Panc1 (cell line): ENCODE data around the gene ST3GAL6. TPM values are rescaled to one million over a fixed set of nuclear protein-coding genes. Genes with fewer than 3 reads are reported as not detected.

Experiments used
- ATAC-seq: fragments of 200-7000 bp; cut with Tn5 transposase; 2 replicates; pipeline ENCODE4 v1.9.1; 2020; ENCODE audit warnings: mild to moderate bottlenecking, moderate library complexity
- Bru-seq: library from RNA; stranded (reverse); fragments of 400-500 nt; gene quantifications from one replicate; lab custom pipeline; 2021; lab: Mats Ljungman, UMichigan
- BruChase-seq, 2 experiments: library from RNA; stranded (reverse); fragments of 400-500 nt; gene quantifications; one replicate each; lab custom pipeline; 2021; lab: Mats Ljungman, UMichigan
- BruUV-seq: library from RNA; stranded (reverse); fragments of 400-500 nt; replicated peaks from 2 replicates; lab custom pipeline; 2021; lab: Mats Ljungman, UMichigan
- CTCF ChIA-PET: fragments of 300-600 bp; sonication (Branson Sonifier 250); formaldehyde crosslinking; loops from one replicate; lab custom pipeline; 2022; ENCODE audit warnings: antibody characterized with exemption; lab: Charles Lee
- POLR2A ChIA-PET: fragments of 300-600 bp; sonication (Branson Sonifier 250); formaldehyde crosslinking; loops from one replicate; lab custom pipeline; 2022; ENCODE audit warnings: antibody characterized with exemption; lab: Charles Lee
- DNase-seq: peaks from one replicate; pipeline ENCODE4 v3.0.0-alpha.2; 2010; ENCODE audit warnings: low read depth, low spot score
- H3K27ac ChIP-seq: 2 replicates; pipeline ENCODE4 v1.5.1; 2011; ENCODE audit warnings: mild to moderate bottlenecking, low read length, inconsistent platforms
- H3K27me3 ChIP-seq: fragments of 200-500 bp; sonication (Bioruptor generic); 2 replicates; pipeline ENCODE4 v1.6.0; 2014; ENCODE audit warnings: low read length, inconsistent platforms; ENCODE audit not compliant: control insufficient read depth, insufficient read depth
- H3K36me3 ChIP-seq: fragments of 200-500 bp; sonication (Bioruptor generic); 2 replicates; pipeline ENCODE4 v1.5.1; 2014; ENCODE audit warnings: inconsistent platforms, mild to moderate bottlenecking, low read length, moderate library complexity; ENCODE audit not compliant: control insufficient read depth, insufficient read depth
- H3K4me1 ChIP-seq: 2 replicates; pipeline ENCODE4 v1.5.1; 2011; ENCODE audit warnings: inconsistent platforms, mild to moderate bottlenecking, low read length, moderate library complexity; ENCODE audit not compliant: control insufficient read depth, insufficient read depth
- H3K4me3 ChIP-seq, 2 experiments: 2 replicates each; pipeline ENCODE4 v1.5.1; 2011 to 2012; ENCODE audit warnings: low read depth in 2 of 2, low read length in 2 of 2, mild to moderate bottlenecking in 2 of 2, inconsistent platforms in 1 of 2, moderate library complexity in 1 of 2
- H3K9me3 ChIP-seq: fragments of 200-500 bp; sonication (Bioruptor generic); 2 replicates; pipeline ENCODE4 v1.5.1; 2014; ENCODE audit warnings: low read depth, mild to moderate bottlenecking, inconsistent platforms, low read length, moderate library complexity; ENCODE audit not compliant: control insufficient read depth, insufficient read depth
- POLR2AphosphoS5 ChIP-seq: IDR thresholded peaks from 2 replicates; pipeline ENCODE4 v1.6.1; 2012; ENCODE audit warnings: mild to moderate bottlenecking, low read depth, low read length, moderate library complexity
- SIN3A ChIP-seq: IDR thresholded peaks from 2 replicates; pipeline ENCODE4 v1.6.1; 2012; ENCODE audit warnings: low read depth, mild to moderate bottlenecking, low read length, moderate library complexity, borderline replicate concordance; ENCODE audit not compliant: insufficient read depth
- TCF7L2 ChIP-seq: IDR thresholded peaks from 2 replicates; pipeline ENCODE4 v1.6.1; 2011; ENCODE audit warnings: mild to moderate bottlenecking, low read depth, low read length, inconsistent platforms
- in situ Hi-C: cut with HindIII; loops from 2 replicates; pipeline ENCODE4 v1.10.0; 2016; ENCODE audit warnings: low sequenced_read_pairs, low pct_unique_long_range_greater_than_20kb
- intact Hi-C: fragments of 100-400 bp; cut with micrococcal nuclease; formaldehyde crosslinking; loops from one replicate; pipeline ENCODE4 v1.10.0; 2022; ENCODE audit not compliant: unreplicated experiment
- long read RNA-seq: library from polyadenylated mRNA; unstranded; transcript quantifications from one replicate; pipeline ENCODE4 v2.0.0, GENCODE V29; 2021; ENCODE audit not compliant: unreplicated experiment
- polyA plus RNA-seq: library from polyadenylated mRNA; unstranded; fragments of >200 nt; gene quantifications from one replicate; pipeline ENCODE4 v1.2.1, GENCODE V29; 2012; ENCODE audit warnings: missing spikeins; ENCODE audit not compliant: insufficient read length
- total RNA-seq: library from RNA; stranded (reverse); gene quantifications from one replicate; pipeline ENCODE4 v1.2.1, GENCODE V29; 2021; ENCODE audit not compliant: unreplicated experiment
- TF ChIP-seq, protein P1 (sequence below), 2 experiments: IDR thresholded peaks; 2 replicates each; pipeline ENCODE4 v1.6.1; 2011 to 2012; ENCODE audit warnings: low read depth in 2 of 2, control low read depth in 1 of 2, low read length in 1 of 2, mild to moderate bottlenecking in 1 of 2, moderate library complexity in 1 of 2; ENCODE audit not compliant: insufficient read depth in 1 of 2
- TF ChIP-seq, protein P2 (sequence below): fragments of 450-650 bp; IDR thresholded peaks from 2 replicates; pipeline ENCODE4 v1.5.1; 2017; ENCODE audit warnings: mild to moderate bottlenecking

Gene ST3GAL6, protein sequence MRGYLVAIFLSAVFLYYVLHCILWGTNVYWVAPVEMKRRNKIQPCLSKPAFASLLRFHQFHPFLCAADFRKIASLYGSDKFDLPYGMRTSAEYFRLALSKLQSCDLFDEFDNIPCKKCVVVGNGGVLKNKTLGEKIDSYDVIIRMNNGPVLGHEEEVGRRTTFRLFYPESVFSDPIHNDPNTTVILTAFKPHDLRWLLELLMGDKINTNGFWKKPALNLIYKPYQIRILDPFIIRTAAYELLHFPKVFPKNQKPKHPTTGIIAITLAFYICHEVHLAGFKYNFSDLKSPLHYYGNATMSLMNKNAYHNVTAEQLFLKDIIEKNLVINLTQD
- 0.15 TPM for total RNA-seq
- not detected for polyA plus RNA-seq
- percentile 20 among the genes with signal in this experiment for Bru-seq, nascent RNA
- percentile 28 among the genes with signal in this experiment for BruChase-seq, experiment 1, labeled RNA remaining after a 2-hour chase
- BruChase-seq, experiment 2, labeled RNA remaining after a 6-hour chase: percentile 26 among the genes with signal in this experiment
- long read RNA-seq, partial matches to known transcripts: 0 of 12 reads
- long read RNA-seq, other reads (novel, unspliced or antisense): 12 of 12 reads

DNA sequence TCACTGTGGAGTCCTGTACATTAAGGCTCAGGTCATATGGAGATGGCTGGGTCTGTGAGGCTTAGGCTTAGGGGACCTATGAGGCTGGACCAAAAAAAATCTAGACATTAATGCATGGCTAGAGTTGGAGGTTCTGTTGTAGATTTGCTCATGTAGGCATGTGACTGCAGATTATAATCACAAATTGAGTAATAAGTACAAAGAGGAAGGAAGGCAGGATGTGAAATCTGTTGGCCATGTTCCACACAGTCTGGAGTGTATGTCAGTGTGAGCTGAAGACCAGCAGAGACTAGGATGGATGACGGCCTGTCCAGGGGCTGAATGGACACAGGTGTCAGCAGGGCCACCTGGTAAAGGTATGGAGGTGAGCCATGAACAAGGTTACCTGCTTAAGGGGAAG is at the start of gene ST3GAL6:
Gene ST3GAL6, plus strand, starts transcription at position 265 of the 400 bp plus-strand sequence. CDS start 5,101 bp downstream, outside the sequence.
- DNase-seq (no peak), ATAC-seq (no peak)
- CTCF ChIA-PET: no interaction called here
- intact Hi-C loops (no loop called here), in situ Hi-C loops (no loop called here)
- no peak within 1 kb of the TSS for H3K4me3 ChIP-seq
- H3K4me1 ChIP-seq: no peaks in the 10 kb centered on the region
- no peaks in the 10 kb centered on the region for H3K36me3 ChIP-seq
- H3K27me3 ChIP-seq: peaks cover 16% of the 10 kb centered on the region; the same call in 1 of the 2 replicates
- no TSS peak for BruUV-seq
- TF ChIP-seq, protein P1, sequence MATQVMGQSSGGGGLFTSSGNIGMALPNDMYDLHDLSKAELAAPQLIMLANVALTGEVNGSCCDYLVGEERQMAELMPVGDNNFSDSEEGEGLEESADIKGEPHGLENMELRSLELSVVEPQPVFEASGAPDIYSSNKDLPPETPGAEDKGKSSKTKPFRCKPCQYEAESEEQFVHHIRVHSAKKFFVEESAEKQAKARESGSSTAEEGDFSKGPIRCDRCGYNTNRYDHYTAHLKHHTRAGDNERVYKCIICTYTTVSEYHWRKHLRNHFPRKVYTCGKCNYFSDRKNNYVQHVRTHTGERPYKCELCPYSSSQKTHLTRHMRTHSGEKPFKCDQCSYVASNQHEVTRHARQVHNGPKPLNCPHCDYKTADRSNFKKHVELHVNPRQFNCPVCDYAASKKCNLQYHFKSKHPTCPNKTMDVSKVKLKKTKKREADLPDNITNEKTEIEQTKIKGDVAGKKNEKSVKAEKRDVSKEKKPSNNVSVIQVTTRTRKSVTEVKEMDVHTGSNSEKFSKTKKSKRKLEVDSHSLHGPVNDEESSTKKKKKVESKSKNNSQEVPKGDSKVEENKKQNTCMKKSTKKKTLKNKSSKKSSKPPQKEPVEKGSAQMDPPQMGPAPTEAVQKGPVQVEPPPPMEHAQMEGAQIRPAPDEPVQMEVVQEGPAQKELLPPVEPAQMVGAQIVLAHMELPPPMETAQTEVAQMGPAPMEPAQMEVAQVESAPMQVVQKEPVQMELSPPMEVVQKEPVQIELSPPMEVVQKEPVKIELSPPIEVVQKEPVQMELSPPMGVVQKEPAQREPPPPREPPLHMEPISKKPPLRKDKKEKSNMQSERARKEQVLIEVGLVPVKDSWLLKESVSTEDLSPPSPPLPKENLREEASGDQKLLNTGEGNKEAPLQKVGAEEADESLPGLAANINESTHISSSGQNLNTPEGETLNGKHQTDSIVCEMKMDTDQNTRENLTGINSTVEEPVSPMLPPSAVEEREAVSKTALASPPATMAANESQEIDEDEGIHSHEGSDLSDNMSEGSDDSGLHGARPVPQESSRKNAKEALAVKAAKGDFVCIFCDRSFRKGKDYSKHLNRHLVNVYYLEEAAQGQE (IDR thresholded peaks at IDR 0.05; ENCODE audit: insufficient read depth in 1 of 2, low read depth in 2 of 2, low read length in 1 of 2): no peak
- TF ChIP-seq SIN3A (no peak), POLR2AphosphoS5 (no peak), TCF7L2 (no peak)
- TF ChIP-seq, protein P2, sequence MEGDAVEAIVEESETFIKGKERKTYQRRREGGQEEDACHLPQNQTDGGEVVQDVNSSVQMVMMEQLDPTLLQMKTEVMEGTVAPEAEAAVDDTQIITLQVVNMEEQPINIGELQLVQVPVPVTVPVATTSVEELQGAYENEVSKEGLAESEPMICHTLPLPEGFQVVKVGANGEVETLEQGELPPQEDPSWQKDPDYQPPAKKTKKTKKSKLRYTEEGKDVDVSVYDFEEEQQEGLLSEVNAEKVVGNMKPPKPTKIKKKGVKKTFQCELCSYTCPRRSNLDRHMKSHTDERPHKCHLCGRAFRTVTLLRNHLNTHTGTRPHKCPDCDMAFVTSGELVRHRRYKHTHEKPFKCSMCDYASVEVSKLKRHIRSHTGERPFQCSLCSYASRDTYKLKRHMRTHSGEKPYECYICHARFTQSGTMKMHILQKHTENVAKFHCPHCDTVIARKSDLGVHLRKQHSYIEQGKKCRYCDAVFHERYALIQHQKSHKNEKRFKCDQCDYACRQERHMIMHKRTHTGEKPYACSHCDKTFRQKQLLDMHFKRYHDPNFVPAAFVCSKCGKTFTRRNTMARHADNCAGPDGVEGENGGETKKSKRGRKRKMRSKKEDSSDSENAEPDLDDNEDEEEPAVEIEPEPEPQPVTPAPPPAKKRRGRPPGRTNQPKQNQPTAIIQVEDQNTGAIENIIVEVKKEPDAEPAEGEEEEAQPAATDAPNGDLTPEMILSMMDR: no peak
- H3K27ac ChIP-seq: no peak within 1 kb of the TSS
- H3K9me3 ChIP-seq: no peaks in the 10 kb centered on the region
- POLR2A ChIA-PET: no interaction called here

DNA sequence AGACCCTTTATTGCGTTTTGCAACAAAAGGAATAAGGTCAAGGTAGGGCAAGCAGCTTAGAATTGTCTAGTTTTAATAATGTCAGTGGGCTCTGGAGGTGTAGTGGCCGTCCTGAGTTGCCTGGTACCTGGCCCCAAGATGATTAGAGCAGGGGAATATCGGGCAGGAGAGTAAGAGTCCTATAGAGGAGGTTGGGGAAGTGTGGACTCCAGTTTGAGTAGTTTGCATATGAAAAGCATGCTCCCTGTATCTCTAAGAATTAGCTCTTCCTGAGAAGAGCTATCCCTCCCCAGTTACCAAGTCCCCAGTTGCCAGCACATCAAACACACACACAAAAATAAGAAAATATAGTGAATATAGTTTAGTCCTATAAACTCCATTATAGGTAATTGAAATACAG is 49.2 kb upstream of the ST3GAL6 start:
- TF ChIP-seq POLR2AphosphoS5 (no peak), SIN3A (no peak), TCF7L2 (no peak)
- TF ChIP-seq, protein P2: no peak
- TF ChIP-seq, protein P1 (IDR thresholded peaks at IDR 0.05; ENCODE audit: insufficient read depth in 1 of 2, low read depth in 2 of 2, low read length in 1 of 2): no peak
- BruUV-seq: no TSS peak
- no peak for ATAC-seq
- intact Hi-C loops (no loop called here), in situ Hi-C loops (no loop called here)
- H3K9me3 ChIP-seq: no peaks in the 10 kb centered on the region
- ChIA-PET POLR2A (no interaction called here), CTCF (interaction anchor here (0.5 kb wide), 1 partner anchor 14 kb away, joined by 5 read pairs; no protein-coding TSS in a partner anchor)
- H3K4me3 ChIP-seq: no peak overlapping the region
- H3K27ac ChIP-seq: no peak overlapping the region
- no peak for DNase-seq
- H3K36me3 ChIP-seq: no peaks in the 10 kb centered on the region
- H3K4me1 ChIP-seq: no peaks in the 10 kb centered on the region
- H3K27me3 ChIP-seq: no peaks in the 10 kb centered on the region
